GM12801 (cell line): ENCODE results near the gene PPP1R2.

Experiments
- CTCF ChIP-seq: IDR thresholded peaks from one replicate; pipeline ENCODE4 v1.5.1; 2011; ENCODE audit warnings: control low read depth; ENCODE audit not compliant: insufficient read length; ENCODE audit errors: extremely low read depth

Gene PPP1R2

GRCh38 chr3:195558602-195559001 lies 15.5 kb upstream of the PPP1R2 start:
- TF ChIP-seq CTCF: no peak

GRCh38 chr3:195557322-195557721 lies 14.2 kb upstream of the PPP1R2 start:
- no peak for TF ChIP-seq CTCF

GRCh38 chr3:195556390-195556789 lies 13.3 kb upstream of the PPP1R2 start:
- no peak for TF ChIP-seq CTCF

GRCh38 chr3:195555110-195555509 lies 12.0 kb upstream of the PPP1R2 start:
- TF ChIP-seq CTCF: no peak

GRCh38 chr3:195554458-195554857 lies 11.3 kb upstream of the PPP1R2 start:
- TF ChIP-seq CTCF: no peak

- TF ChIP-seq CTCF: no peak
These were observed 10.1 kb upstream of the PPP1R2 start for GRCh38 chr3:195553268-195553667.

- TF ChIP-seq CTCF: no peak
These were observed 8.4 kb upstream of the PPP1R2 start for GRCh38 chr3:195551381-195551978.
